ENCODE measurements around the gene KIRREL3.

The KIRREL3 gene

DNA sequence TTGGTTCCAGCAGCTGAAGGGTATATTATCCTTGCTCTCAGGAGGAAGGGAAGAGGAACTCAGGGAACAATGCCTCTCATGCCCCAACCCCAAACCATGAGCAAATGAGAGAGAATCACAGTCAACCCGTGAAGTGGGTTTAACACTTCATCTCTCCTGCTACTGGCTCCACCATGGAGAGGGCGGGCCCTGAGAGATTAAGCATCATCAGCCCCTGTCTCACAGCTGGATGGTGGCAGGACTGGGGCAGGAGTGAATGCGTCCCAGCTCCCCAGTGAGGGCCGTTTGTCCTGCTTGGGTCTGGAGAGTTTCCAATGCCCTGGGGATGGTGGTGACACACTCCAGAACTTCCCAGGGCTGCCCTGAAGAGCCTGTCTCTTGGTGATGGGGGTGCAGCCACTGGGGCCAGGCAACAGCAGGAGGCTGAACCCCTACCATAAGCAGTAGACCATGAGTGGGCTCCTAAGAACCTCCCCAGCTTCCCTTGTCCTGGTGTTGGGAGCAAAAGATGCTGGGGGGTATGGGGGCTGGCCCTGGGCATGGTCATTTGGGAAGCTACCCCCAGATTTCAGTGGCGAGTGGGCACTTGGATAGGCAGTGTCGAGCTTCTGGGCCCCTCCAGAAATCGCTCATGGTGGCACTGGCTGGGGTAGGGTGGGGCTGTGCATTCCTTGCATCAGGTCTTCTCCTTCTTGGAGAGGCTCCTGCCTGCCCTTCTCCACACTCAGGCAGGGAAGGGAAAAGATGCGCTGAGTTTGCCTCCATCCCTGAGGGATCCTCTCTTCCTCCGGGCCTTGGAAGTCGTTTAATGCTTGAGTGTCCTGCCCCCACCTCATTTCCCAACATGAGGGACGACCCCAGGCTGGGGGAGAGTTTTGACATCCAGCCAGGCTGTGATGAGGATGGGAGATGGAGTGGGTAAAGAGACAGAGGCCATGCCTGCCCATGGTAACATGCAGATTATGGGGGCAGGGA is 487.5 kb downstream of the KIRREL3 start:
- TF ChIP-seq SPI1 (IDR thresholded peaks at IDR 0.05; ENCODE audit: low read depth, low read length) = no peak
- TF ChIP-seq POU2F2 (IDR thresholded peaks at IDR 0.05; ENCODE audit: low read depth, low read length) = no peak
- no peak for TF ChIP-seq POLR2A (IDR thresholded peaks at IDR 0.05; ENCODE audit: low read depth, low read length)
- no peak for TF ChIP-seq TAF1 (IDR thresholded peaks at IDR 0.05; ENCODE audit: low read depth, low read length)
- no peak for DNase-seq (ENCODE audit: insufficient read length, low spot score)
- no peak for FAIRE-seq

DNA sequence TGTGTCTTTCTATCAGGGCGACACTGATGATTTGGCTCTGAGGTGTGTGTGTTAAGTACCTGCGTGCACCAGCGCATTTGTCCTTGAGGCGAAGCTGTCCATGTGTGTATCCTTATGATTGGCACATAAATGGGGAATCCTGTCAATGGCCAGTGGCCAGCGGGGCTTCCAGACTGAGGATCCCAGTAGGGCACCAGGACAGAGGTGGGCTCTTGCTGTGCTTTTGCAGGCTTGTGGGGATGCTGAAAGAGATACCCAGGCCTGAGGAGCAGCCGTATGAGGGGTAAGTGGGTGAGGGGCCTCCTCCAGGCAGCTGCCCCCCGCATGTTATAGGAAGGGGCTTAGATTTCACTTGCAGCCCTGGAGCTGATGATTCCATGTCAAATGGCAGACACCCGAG is 488.3 kb downstream of the KIRREL3 start:
- no peak for FAIRE-seq
- TF ChIP-seq PAX5 (IDR thresholded peaks at IDR 0.05; ENCODE audit: insufficient read depth, low read length, severe bottlenecking) (no peak), TAF1 (IDR thresholded peaks at IDR 0.05; ENCODE audit: low read depth, low read length) (no peak), POLR2AphosphoS5 (IDR thresholded peaks at IDR 0.05; ENCODE audit: low read depth, low read length) (no peak)
- DNase-seq (ENCODE audit: insufficient read length, low spot score) = no peak

DNA sequence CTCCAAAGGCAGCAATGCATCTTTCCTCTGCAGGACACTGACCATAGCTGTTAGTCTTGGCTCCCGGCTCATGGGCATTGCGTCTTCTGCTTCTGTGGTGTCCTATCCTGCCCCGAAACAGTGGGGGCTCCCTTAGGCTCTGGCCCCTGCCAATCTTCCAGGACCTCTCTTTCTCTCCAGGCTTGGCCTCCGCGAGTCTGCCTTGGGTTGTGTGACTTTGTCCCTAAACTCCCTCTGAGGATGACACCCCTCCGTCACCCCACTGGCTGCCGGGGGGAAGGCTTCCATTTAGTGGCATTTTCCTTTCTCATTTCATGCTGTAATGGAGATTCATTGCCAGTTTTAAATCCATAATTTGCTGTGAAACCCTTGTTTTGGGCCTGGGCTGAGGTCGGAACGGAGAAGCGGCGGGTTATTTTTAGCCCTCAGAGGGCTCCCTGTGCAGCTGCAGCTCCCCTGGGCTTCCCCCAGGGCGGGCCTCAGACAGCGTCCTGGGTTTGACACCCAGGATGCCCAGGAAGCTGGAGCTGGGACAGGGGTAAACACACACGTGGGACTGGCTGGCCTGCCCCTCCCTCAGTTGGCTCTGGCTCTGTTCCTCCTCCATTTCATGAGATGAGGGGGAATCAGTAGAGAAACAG is 489.0 kb downstream of the KIRREL3 start:
- TF ChIP-seq POLR2A (IDR thresholded peaks at IDR 0.05; ENCODE audit: low read depth, low read length) = no peak
- no peak for TF ChIP-seq PAX5 (IDR thresholded peaks at IDR 0.05; ENCODE audit: insufficient read depth, low read length, severe bottlenecking)
- no peak for TF ChIP-seq POU2F2 (IDR thresholded peaks at IDR 0.05; ENCODE audit: low read depth, low read length)
- TF ChIP-seq TAF1 (IDR thresholded peaks at IDR 0.05; ENCODE audit: low read depth, low read length) = no peak
- no peak for TF ChIP-seq POLR2AphosphoS5 (IDR thresholded peaks at IDR 0.05; ENCODE audit: low read depth, low read length)
- TF ChIP-seq SPI1 (IDR thresholded peaks at IDR 0.05; ENCODE audit: low read depth, low read length) = no peak
- no peak for FAIRE-seq
- DNase-seq (ENCODE audit: insufficient read length, low spot score) = no peak

DNA sequence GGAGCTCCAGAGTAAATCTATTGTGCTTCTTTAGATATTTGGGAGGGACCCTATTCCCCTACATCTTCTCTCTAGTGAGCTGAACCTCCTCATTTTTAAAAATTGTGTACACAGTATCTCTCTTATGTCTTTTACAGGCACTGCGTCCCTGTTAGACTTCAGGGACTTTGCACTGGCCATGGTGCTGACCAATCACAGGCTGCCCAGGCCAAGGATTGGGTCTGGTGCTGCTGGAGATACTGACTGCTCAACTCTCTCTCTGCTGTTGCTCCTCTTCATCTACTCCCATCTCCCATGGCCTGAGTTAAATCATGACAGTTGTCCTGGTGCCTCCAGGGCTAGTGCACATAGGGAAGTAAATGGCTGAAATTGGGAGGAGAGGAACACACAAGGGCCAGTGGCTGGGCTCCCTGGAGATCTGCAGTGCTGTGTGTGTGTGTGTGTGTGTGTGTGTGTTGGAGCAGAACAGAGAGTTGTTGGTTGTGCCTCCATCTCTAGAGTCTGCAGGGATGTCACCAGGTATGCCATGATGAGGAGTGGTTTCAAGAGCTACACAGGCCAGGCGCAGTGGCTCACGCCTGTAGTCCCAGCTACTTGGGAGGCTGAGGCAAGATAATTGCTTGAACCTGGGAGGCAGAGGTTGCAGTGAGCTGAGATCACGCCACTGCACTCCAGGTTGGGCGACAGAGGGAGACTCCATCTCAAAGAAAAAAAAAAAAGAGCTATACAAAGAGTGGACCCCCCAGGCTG is 489.8 kb downstream of the KIRREL3 start:
- FAIRE-seq (no peak), DNase-seq (ENCODE audit: insufficient read length, low spot score) (no peak)
- TF ChIP-seq POU2F2 (IDR thresholded peaks at IDR 0.05; ENCODE audit: low read depth, low read length) = no peak
- no peak for TF ChIP-seq PAX5 (IDR thresholded peaks at IDR 0.05; ENCODE audit: insufficient read depth, low read length, severe bottlenecking)
- no peak for TF ChIP-seq POLR2AphosphoS5 (IDR thresholded peaks at IDR 0.05; ENCODE audit: low read depth, low read length)
- no peak for TF ChIP-seq POLR2A (IDR thresholded peaks at IDR 0.05; ENCODE audit: low read depth, low read length)
- TF ChIP-seq TAF1 (IDR thresholded peaks at IDR 0.05; ENCODE audit: low read depth, low read length) = no peak
- TF ChIP-seq SPI1 (IDR thresholded peaks at IDR 0.05; ENCODE audit: low read depth, low read length) = no peak

DNA sequence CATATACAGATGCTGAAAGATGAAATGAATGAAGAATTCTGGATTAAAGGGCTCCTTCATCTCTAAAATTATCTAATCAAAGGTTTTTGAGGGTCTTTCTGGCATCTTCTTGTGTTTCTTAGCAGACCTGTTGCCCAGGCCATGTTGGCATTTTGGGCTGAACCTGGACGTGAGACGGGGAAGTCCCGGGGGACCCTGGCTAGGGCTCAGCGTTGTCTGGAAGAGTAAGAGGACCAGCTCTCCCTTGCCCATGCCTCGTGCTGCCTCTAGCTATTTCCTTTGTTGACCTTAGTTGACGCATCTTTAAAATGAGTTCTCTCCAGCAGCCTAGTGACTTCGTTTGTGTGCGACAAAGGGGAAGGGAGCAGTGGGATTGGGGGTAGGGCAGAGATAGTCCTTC is 492.9 kb downstream of the KIRREL3 start:
- TF ChIP-seq POLR2AphosphoS5 (IDR thresholded peaks at IDR 0.05; ENCODE audit: low read depth, low read length) (no peak), POLR2A (IDR thresholded peaks at IDR 0.05; ENCODE audit: low read depth, low read length) (no peak), TAF1 (IDR thresholded peaks at IDR 0.05; ENCODE audit: low read depth, low read length) (no peak), SPI1 (IDR thresholded peaks at IDR 0.05; ENCODE audit: low read depth, low read length) (no peak)
- FAIRE-seq = no peak
- no peak for DNase-seq (ENCODE audit: insufficient read length, low spot score)

DNA sequence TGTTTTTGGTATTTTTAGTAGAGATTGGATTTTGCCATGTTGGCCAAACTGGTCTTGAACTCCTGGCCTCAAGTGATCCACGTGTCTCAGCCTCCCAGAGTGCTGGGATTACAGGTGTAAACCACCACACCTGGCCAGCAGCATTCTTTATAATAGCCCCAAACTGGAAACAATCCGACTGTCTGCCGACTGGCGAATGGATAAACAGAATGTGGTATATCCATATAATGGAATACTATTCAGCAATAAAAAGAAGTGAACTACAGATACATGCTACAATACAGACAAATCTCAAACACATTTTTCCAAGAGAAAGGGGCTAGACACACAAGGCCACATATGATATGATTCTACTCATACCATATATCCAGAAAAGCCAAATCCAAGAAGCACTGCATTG is 493.8 kb downstream of the KIRREL3 start:
- DNase-seq (ENCODE audit: insufficient read length, low spot score) = no peak
- no peak for FAIRE-seq
- no peak for TF ChIP-seq PAX5 (IDR thresholded peaks at IDR 0.05; ENCODE audit: insufficient read depth, low read length, severe bottlenecking)
- TF ChIP-seq TAF1 (IDR thresholded peaks at IDR 0.05; ENCODE audit: low read depth, low read length) = no peak
- no peak for TF ChIP-seq POLR2AphosphoS5 (IDR thresholded peaks at IDR 0.05; ENCODE audit: low read depth, low read length)
- no peak for TF ChIP-seq POU2F2 (IDR thresholded peaks at IDR 0.05; ENCODE audit: low read depth, low read length)
- no peak for TF ChIP-seq SPI1 (IDR thresholded peaks at IDR 0.05; ENCODE audit: low read depth, low read length)
- no peak for TF ChIP-seq POLR2A (IDR thresholded peaks at IDR 0.05; ENCODE audit: low read depth, low read length)

DNA sequence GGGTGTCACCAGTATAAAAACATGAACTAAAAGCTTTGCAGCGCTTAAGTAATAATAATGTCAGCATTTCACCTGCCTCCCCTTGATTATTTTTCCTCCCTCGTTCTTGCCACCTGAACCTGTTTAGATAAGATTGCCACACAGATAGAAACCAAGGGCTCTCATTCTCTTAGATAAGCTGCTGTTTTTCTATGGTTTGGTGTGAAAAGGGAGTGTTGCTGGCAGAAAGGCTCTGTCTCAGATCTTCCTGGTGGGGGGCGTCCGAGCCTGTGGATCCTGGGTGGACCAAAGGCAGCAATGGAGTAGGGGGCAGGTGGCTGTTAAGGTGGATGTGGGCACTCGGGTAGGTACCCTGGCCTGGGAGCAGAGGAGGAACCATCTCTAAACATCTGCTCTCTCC is 497.6 kb downstream of the KIRREL3 start:
- DNase-seq (ENCODE audit: insufficient read length, low spot score) = no peak
- TF ChIP-seq SPI1 (IDR thresholded peaks at IDR 0.05; ENCODE audit: low read depth, low read length) (no peak), PAX5 (IDR thresholded peaks at IDR 0.05; ENCODE audit: insufficient read depth, low read length, severe bottlenecking) (no peak), POU2F2 (IDR thresholded peaks at IDR 0.05; ENCODE audit: low read depth, low read length) (no peak), TAF1 (IDR thresholded peaks at IDR 0.05; ENCODE audit: low read depth, low read length) (no peak), POLR2AphosphoS5 (IDR thresholded peaks at IDR 0.05; ENCODE audit: low read depth, low read length) (no peak), POLR2A (IDR thresholded peaks at IDR 0.05; ENCODE audit: low read depth, low read length) (no peak)
- FAIRE-seq = no peak

DNA sequence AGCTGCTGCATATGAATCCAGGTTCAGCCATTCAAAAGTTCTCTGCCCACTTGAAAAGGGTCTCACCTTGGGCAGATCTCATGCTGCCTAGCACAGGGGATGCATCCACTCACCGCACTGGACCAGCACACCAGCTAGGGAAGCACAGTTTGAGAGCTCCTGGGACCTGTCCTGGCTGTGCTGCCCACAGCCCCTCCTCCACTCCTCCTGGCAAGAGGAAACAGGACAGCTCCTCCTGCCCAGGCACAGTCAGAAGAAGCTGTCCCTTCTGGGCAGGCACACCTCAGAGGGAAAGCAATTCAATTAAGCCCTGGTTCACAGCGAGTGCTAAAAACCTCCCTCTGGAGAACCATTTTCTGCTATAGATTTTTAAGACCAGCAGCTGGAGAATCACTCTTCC is 498.4 kb downstream of the KIRREL3 start:
- FAIRE-seq = no peak
- DNase-seq (ENCODE audit: insufficient read length, low spot score) = no peak

DNA sequence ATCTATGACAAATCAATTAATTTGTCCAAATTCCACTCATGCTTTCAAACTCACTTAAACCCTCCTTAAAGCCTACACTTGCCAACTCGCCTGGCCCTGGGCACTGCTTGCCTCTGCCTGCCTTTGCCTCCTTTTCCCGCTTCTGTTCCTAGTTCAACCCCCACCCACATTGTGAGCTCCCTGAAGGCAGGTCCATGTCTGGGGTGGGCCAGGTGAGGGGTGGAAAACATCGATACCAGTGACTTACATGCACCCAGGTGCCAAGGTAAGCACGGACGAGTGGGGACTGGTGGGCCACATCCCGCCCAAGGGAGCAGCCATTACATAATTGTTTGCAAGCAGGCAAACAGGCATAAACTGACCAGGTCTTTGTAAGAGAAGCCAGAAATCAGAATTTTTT is 498.9 kb downstream of the KIRREL3 start:
- TF ChIP-seq POU2F2 (IDR thresholded peaks at IDR 0.05; ENCODE audit: low read depth, low read length) (no peak), PAX5 (IDR thresholded peaks at IDR 0.05; ENCODE audit: insufficient read depth, low read length, severe bottlenecking) (no peak), POLR2AphosphoS5 (IDR thresholded peaks at IDR 0.05; ENCODE audit: low read depth, low read length) (no peak), SPI1 (IDR thresholded peaks at IDR 0.05; ENCODE audit: low read depth, low read length) (no peak), TAF1 (IDR thresholded peaks at IDR 0.05; ENCODE audit: low read depth, low read length) (no peak), POLR2A (IDR thresholded peaks at IDR 0.05; ENCODE audit: low read depth, low read length) (no peak)
- no peak for FAIRE-seq
- no peak for DNase-seq (ENCODE audit: insufficient read length, low spot score)

More for the DNA sequence above, 498.4 kb downstream of the KIRREL3 start:
- no peak for TF ChIP-seq POLR2A (IDR thresholded peaks at IDR 0.05; ENCODE audit: low read depth, low read length)
- no peak for TF ChIP-seq SPI1 (IDR thresholded peaks at IDR 0.05; ENCODE audit: low read depth, low read length)
- TF ChIP-seq POU2F2 (IDR thresholded peaks at IDR 0.05; ENCODE audit: low read depth, low read length) = no peak
- no peak for TF ChIP-seq POLR2AphosphoS5 (IDR thresholded peaks at IDR 0.05; ENCODE audit: low read depth, low read length)
- TF ChIP-seq PAX5 (IDR thresholded peaks at IDR 0.05; ENCODE audit: insufficient read depth, low read length, severe bottlenecking) = no peak
- no peak for TF ChIP-seq TAF1 (IDR thresholded peaks at IDR 0.05; ENCODE audit: low read depth, low read length)
